Activated CD8-positive, alpha-beta memory T cell treated with anti-CD3 and anti-CD28 coated beads for 24 hours (primary cell): ENCODE results near the gene SERPINB5.

Experiments used
- DNase-seq: peaks from one replicate; pipeline ENCODE4 v3.0.0-alpha.2; 2020

SERPINB5 gene

DNA sequence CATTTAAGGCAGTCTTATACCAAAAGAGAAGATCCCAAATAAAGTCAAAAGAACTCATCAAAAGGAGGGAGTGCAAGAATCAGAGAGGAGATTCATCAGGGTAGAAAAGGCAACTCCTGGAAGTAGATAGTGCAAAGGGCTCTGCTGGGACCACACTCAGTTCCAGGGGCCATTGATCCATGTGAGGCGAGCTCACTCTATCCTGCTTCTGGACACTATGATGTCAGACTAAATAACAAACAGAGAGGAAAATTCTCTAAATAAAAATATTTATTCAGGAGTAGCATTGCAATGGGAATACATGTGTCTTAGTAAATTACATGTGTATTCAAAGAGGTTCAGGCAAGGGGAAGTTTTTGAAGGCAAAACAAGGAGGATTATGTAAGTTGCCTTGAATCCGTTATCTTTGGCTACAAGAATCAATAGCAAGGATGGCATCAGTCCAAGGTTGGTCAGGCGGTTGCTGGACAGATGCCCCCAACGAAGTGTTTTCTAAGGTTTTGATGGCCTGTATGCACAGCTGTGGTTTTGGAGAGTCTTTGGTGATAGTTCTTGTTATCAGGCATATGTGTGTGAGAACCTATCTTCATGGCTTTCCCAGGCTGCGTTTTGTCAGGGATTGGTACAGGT, 52.2 kb downstream of the SERPINB5 start:
- no peak for DNase-seq

DNA sequence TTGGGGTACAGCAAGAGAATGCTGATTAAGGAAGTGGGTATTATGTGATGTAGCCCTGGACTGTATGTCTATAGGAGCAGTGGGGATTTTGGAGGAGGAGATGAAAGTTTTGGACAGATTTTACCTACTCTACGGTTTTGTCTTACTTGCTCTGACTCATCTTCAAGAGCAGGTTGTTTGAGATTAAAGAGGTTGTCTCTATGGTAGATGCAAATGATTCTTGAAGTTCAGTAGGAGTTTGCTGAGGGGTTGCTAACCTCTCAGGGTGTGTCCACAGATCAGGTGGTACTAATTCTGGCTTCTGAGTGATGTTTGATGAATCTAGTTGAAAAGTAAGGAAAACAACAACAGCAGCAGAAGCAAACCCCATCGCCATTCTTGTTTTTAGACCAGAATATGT, 55.7 kb downstream of the SERPINB5 start:
- no peak for DNase-seq

DNA sequence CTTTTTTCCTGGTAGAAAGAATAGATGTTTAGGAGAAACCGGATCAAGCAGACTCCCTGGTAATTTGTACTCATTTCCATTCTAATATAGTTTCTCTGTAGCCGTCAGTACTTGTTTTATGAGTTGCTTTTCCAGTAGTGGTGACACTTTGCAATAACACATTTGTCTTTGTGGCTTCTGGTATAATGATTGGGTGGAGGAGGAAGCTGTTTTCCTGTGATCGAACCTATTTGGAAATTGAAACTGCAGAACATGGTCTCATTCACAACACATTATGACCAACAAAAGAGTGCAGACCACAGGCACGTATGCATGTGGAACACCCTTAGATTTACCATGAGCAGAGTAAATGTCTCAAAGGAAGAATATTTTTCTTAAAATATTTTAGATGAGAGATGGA, 57.9 kb downstream of the SERPINB5 start:
- DNase-seq = no peak

DNA sequence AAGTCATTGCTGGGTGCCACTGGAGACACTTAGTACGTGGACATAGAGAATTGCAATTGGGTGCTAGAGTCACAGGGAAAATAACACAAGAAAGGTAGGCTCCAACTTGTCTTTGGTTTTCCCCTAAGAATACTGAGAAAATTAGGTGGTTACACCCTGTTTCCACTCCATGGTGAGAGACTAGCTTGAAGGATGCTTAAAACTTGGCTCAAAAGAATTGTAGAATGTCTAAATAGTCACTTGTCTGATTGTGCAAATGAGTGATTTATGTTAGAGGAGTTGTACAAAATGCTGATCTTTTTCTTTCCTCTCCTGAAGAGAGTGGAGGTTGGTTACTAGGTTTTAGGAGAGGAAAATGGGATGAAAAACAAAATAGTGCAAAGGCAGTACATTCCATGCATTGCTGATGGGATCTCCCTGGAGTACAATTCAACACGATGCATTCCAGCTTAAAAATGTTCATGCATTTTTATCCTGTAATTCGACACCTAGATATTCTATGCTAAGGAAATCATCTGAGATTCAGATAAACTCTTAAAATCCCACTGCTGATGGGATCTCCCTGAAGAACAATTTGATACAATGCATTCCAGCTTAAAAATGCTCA, 63.2 kb downstream of the SERPINB5 start:
- DNase-seq = no peak

DNA sequence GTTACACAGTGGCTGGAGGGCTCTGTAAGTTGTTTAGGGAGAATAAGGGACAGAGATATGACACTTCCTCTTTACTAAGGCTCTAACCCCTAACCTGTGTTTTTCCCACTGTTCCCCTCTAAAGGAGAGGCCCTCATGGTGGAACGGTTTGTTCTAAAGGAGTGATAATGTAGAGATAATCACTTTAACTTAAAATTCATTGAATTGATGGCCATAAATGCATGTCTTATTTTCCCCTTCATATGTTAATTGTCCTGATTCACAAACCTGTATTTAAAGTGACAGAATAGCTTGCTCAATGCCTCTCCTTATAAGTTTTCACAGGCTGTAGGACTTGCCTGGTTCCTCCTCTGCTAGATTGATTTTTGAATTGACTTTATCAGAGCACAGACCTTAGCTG, 65.3 kb downstream of the SERPINB5 start, which contains the start of gene SERPINB12:
TSS of gene SERPINB12 (plus strand) at position 301 of the 400 bp plus-strand sequence. CDS start 13,791 bp downstream, outside the sequence.
- DNase-seq = no peak

DNA sequence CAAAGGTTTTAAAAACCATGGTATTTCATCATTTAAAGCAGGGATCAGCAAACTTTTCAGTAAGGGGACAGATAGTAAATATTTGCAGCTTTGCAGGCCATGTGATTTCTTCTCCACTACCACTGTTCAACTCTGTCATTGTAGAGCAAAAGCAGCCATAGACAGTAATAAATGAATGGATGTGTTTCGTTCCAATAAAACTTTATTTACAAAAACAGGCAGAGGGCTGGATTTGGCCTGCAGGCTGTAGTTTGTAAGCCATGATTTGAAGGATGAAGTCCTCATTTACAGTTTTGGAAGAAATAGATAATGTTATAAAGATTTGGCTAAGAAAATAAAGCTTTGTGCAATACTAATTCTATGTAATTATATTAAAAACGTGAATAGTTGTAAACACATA, 67.3 kb downstream of the SERPINB5 start:
- no peak for DNase-seq

DNA sequence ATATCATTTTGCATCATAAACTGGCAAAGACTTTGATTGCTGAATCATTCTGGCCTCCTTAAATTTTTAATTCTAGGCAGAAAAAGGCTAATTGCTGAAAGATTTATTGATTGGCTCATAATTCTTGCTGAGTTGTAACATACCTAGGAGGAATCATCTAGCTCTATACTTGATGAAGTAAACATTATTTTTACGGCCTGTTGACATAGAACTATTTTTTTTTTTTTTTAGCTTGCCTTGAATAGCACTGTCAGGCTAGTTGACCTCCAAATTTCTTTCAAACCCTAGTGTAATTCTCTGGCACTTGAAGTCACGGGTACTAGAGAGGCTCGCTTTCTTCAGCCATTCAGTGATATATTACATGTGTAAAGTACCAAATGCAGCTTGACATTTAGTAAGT, 68.2 kb downstream of the SERPINB5 start:
- no peak for DNase-seq

DNA sequence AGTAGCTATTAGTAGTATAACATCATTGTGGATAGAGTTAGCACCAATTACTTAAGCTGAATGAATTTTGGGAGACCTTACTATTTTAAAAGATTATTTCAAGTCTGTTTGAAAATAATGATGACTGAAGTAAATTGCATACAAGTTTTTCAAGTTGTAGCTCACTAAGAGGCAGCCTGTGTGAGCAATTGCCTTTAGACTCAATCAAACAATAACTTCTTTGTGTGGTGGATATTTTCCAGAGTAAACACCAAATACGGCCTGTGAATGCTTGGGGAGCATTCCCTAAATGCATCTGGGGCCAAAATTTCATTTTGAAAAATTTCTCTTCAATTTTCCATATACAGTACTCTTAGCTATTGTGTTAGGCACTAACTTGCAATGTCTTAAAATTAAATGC, 73.3 kb downstream of the SERPINB5 start:
- no peak for DNase-seq

DNA sequence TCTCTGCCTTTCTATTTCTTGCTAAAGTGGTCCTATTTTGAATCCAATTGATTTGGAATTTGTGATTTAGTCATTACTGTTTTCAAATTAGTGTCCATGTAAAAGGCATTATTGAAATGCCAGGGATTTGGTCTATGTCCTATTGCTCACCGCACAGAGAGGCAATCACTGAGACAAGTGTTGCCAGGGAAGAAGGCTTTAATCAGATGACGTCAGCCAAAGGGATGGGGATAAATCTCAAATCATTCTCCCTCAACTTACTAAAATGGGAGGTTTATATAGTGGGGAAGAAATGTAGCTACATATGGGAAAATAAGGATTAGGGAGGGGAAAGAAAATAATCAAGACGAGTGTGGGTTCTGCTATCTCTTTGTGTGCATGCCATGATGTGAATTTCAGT, 75.0 kb downstream of the SERPINB5 start:
- DNase-seq = no peak

DNA sequence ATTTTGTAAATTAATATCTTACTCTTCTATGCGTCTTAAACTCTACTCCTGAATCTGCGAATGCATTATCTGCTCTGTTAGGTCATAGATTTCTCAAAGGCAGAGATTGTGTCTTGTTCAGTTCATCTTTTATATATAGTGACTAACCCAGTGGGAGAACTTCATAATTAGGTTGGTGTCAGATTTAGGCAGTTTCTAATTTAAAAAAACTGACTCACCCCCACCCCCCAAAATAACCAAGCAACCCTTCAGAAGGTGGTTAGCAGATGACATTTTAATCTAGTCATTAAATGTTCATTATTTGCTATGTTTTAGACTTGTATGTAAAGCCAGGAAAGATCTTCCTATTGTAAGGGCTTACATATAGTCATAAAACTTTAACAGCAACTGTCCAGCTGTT, 75.8 kb downstream of the SERPINB5 start:
- no peak for DNase-seq

DNA sequence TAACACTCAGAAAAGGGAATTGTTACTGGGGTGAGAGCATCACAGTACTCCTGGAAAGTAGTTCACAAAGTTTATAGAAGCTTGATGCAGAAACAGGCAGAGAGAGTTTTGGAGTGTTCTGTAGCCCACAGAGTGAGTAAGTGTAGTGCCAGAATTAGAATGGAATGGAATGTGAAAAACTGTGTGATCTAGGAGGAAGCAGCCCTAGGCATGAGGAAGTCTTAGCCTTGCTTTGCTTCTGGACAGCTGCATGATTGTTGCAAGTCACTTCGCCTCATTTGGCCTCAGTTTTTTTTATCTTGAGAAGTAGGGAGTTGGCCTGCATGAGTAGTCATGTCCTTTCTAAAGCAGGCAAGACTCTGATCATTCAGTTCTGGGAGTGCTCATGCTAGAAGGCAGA, 76.3 kb downstream of the SERPINB5 start:
- DNase-seq = no peak
